GM18873 (cell line): ENCODE data around the gene DLGAP5.
A peak's percentile ranks its signal among the peaks of the same experiment; 100 is the strongest.

ENCODE experiments used
- ATAC-seq: cut with Tn5 transposase; IDR thresholded peaks from one replicate; pipeline ENCODE4 v1.9.1; 2021; ENCODE audit warnings: mild to moderate bottlenecking, moderate library complexity, moderate number of reproducible peaks; ENCODE audit not compliant: unreplicated experiment, low FRiP score

Gene DLGAP5, protein sequence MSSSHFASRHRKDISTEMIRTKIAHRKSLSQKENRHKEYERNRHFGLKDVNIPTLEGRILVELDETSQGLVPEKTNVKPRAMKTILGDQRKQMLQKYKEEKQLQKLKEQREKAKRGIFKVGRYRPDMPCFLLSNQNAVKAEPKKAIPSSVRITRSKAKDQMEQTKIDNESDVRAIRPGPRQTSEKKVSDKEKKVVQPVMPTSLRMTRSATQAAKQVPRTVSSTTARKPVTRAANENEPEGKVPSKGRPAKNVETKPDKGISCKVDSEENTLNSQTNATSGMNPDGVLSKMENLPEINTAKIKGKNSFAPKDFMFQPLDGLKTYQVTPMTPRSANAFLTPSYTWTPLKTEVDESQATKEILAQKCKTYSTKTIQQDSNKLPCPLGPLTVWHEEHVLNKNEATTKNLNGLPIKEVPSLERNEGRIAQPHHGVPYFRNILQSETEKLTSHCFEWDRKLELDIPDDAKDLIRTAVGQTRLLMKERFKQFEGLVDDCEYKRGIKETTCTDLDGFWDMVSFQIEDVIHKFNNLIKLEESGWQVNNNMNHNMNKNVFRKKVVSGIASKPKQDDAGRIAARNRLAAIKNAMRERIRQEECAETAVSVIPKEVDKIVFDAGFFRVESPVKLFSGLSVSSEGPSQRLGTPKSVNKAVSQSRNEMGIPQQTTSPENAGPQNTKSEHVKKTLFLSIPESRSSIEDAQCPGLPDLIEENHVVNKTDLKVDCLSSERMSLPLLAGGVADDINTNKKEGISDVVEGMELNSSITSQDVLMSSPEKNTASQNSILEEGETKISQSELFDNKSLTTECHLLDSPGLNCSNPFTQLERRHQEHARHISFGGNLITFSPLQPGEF

DNA sequence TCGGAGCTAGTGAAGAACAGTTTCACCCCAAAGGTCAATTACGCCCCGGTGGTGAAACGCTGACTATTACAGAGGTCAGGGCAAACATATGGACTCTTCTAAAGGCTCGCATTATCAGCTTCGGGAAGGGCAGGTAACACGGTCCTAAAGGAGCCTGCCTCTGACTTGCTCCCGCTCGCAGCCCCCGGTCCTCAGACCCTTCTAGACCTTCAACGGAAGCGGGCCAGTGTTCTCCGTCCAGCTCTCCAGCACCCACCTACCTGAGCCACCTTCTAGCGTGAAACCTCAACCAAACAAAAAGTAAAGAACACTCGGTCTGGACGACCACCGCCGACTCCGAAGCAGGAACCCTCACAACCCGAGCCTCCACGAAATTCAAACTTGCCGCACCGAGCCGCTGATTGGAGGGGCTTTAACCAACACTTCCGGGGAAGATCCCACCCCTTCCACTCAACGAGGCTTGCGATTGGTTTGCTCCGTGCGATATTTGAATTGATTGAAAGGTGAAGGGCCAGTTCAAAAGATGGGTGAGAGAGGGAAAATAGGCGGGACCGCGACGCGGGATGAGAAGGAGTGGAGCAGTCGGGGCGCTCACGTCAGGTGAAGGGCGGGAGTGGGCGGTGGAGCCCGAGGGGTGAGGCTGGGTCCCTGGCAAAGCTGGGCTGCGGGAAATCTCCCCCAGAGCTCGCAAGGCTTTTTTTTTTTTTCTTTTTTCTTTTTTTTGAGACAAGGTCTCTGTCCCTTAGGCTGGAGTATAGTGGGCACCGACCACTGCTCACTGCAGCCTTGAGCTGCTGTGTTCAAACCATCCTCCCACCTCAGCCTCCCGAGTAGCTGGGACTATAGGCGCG is at the start of gene DLGAP5:
Gene DLGAP5, minus strand, starts transcription at position 383 of the 851 bp plus-strand sequence. CDS start 2,406 bp downstream, outside the sequence.
- ATAC-seq, result peak; percentile 97

DNA sequence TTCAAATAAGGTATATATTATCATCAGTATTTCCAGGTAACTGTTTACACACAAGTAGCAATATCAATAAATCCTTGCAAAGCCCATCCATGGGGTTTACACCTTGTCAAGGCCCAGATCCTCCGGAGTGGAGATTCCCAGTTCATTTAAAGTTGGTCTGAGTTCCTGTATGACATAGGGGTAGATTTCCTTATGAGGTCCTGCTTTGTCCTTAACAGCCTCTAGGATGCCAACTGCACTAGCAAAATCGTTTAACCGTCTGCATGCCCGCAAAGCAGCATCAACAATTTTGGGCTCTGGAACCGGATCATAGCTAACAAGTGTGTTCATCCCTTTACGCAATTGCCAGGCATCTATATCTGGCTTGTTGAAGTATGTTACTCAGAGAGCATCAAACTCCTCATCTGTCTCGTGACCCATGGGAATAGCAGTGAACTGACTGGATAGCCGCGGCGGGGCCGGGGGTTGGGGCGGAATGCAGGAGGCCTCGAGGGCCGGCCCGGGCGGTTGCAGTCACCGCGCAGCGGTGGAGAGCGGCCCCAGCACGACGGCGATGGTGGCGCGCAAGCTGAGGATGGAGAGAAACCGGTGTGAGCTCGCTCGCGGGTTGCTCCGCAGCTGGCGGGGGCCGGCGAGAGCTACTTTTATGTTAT is 49.3 kb upstream of the DLGAP5 start:
- ATAC-seq, result no peak

DNA sequence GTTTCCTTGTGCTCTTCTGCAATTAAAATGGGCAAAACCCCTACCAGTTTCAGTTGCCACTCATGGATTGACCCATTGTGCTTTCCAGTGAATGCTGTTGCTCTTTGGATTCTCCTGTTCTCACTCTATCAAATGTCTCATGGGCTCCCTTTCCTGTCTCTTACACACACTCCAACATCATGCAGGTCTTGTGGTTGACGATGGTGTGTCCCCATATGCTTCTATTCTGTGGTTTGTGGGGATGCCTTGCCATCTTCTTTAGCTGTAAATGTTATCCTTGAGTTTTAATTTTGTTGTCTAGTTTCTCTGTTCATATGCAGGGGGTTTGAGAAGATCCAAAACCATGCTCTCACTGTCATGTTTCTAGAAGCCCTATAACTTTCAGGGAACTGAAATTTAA is 47.9 kb upstream of the DLGAP5 start:
- ATAC-seq, result no peak

DNA sequence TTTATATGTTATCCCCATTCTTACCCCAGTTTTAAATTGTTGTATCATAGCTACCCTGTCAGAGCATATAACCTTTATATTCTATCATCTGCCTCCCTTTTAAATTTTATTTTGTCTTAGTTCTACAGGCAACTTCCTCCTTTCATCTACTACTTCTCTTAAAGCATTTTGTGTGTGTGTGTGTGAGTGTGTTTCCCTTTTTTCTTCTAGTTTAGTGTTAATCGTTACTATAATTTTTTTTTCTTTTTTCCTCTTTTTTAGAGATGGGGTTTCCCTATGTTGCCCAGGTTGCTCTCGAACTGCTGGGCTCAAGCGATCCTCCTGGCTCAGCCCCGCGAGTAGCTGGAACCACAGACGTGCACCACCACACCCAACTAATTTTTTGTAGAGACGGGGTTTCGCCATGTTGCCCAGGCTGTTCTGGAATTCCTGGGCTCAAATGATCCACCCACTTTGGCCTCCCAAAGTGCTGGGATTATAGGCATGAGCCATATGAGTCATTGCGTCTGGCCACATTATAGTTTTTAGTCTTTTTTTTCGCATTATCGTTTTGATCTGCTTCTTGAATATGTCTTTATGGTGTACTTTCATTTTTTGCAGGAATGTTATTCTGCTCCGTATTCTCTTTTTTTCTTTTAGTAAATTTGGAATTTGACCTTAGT is 46.8 kb upstream of the DLGAP5 start:
- ATAC-seq, result no peak

DNA sequence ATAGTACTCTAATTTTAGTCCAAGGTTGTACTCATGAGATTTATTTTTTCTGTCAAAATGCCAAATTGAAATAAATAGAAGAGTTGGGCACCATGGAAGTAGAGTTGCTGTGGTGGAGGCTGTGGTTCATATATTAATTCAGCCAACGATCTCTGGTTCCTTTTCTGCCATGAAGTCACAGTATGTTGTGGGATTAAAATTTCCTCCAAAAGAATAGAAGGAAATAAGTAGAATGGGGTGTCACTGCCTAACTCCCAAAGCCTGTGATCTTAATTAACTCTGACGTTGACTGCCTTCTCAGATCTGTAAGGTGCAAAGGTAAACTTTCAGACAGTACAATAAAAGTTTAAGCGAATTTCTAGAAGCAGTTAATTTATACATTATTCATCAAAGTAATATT is 42.2 kb upstream of the DLGAP5 start:
- ATAC-seq, result no peak

DNA sequence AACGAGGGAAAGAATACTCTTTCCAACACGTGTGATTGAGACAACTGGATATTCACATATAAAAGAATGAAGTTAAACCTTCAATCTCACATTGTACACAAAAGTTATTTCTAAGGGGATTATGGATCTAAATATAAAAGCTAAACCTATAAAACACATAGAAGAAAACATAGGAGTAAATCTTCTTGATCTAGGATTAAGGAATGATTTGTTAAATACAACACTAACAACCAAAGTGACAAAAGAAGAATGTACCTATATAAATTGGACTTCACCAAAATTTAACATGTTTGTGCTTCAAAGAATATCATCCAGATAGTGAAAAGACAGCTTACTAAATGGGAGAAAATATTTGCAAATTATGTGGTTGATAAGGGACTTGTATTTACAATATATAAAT is 36.9 kb upstream of the DLGAP5 start:
- no peak for ATAC-seq

DNA sequence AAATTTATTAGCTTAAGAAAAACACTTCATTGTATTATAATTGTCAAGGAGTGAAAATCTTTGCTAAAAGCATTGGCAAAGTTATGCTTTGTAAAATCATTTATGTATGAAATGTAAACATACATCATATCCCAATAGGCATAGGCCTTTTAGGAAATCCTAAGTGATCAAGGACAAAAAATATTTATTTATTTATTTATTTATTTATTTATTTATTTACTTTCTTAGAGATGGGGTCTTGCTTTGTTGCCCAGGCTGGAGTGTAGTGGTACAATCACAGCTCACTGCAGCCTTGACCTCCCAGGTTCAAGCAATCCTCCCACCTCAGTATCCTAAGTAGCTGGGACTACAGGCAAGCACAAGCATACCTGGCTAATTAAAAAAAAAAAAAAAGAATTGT is 32.0 kb upstream of the DLGAP5 start:
- no peak for ATAC-seq

DNA sequence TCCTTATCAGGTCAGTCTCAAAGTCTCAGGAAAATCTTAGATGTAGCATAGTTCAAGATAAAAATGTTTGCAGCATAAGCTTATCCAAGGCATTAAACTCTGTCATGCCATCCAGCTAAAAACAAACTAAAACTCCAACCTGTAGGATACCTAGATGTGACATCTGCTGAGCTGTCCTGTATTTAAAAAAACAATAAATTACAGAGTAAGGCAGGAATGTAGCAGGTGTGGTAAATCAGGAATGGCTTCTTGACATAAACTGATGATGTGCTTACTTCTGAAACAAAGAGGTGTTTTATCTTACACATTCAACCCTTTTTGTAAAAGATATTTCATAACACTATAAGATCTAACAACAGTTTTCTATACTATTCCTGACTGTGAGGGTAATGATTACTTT is 30.6 kb upstream of the DLGAP5 start:
- no peak for ATAC-seq

DNA sequence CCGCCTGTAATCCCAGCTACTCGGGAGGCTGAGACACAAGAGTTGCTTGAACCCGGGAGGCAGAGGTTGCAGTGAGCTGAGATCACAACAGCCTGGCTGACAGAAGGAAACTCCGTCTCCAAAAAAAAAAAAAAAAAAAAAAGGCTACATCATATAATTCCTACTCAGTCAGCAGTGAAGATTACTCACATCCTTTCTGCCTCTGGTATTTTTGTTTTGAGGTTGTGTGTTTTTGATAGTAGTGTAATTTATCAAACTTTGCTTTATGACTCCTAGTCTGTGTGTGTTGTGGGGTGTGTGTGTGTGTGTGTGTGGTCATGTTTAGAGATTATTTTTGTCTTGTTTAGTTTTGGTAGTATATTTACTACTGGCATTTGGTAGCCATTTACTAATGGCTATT is 29.8 kb upstream of the DLGAP5 start:
- ATAC-seq, result no peak

DNA sequence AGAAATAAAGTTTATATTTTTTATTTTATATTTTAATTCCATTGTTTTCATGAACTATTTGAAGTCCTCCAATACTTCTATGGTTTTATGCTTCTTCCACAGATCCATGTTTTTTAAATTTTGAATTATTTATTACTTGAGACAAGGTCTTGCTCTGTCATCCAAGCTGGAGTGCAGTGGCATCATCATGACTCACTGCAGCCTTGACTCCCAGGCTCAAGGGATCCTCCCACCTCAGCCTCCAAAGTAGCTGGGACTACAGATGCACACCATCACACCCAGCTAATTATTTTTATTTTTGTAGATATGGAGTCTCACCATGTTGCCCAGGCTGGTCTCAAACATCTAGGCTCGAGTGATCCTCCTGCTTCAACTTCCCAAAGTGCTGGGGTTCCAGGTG is 28.8 kb upstream of the DLGAP5 start:
- ATAC-seq, result no peak

DNA sequence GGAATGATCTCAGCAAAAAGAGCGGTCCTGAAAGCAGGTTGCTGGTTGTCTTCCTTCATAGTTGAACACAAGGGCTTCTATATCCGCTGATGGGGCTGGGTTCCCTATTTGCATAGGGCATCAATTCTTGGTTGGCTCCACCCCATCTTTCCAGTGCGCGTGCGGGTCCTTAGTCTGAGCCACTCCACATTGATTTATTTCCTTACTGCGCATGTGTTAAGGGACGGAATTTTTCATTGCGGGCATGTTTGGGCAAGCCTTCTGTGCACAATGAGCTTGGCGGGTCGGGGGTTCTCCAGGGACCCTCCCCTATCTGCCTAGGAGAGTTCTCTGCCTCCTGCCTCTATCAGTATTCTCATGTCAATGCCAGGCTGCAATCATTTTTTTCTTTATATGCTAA is 21.2 kb upstream of the DLGAP5 start:
- ATAC-seq, result no peak

DNA sequence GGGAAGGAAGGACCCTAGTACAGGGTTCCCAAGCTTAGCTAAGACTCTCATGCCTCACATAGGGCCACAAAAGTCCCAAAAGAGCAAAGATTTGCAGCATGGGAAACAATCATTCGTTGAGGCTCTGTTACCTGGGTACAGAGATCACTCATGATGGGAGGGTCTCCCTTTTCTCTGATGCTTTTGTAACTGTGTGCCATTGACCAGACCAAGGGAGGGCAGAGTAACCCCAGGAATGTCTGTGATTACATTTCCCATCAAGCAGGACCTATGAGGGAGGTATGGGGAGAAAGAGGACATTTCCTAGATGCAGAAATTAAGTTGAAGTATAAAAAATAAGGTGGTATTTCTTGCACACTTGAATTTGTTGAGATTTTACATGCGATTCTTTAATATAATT is 16.4 kb upstream of the DLGAP5 start:
- ATAC-seq, result no peak

DNA sequence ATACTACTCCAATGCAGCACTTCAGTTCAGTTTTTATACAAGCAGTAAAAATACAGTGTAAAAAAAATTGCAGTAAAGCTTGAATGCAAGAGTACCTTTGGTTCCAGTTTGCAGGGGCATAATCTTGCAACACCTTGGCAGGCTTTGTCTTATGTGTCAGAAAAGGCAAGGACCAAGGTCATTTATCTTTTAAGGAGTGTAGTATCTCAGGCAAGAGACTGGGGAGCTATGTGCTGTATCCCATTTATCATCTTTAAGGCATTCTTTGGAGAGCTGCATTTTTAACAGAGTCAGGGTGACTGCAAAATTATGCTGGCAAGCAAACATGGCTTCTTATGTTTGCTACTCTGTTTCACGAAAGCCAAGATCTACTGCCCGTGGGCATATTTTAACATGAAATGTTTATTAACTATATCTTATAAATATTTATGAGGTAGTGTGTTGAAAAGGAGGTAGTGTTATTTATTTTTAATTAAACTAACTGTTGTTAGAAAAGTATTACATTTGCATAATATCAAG is 14.8 kb upstream of the DLGAP5 start:
- ATAC-seq, result no peak

DNA sequence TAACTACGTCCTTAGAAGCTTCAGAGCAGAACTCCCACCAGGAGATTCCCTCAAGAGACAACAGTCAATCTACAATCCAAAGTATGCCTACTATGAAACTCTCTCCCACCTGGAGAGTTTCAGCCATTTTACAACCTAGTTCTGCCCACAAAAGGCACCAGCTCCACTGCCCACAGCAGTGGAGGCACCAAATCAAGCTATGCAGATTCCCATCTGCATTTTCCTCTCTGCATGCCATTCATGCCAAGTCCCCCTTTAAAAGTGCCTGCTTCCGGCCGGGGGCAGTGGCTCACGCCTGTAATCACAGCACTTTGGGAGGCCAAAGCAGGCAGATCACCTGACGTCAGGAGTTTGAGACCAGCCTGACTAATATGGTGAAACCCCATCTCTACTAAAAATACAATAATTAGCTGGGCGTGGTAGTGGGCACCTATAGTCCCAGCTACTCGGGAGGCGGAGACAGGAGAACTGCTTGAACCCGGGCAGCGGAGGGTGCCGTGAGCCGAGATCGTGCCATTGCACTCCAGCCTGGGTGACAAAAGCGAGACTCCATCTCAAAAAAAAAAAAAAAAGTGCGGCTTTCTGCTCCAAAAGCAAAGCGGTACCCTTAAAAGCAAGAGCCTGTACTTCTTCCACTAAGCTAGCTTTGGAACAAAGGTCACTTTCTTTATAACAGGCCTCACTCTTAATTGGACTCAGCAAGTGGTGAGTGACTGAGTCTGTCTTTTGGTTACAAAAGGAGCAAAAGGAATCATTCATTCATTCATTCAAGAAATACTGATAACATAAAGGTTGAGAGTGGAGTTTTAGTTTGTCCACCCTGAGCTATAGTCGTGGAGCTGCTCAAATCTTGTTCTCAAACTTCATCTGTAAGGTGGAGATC is 10.1 kb upstream of the DLGAP5 start:
- no peak for ATAC-seq

DNA sequence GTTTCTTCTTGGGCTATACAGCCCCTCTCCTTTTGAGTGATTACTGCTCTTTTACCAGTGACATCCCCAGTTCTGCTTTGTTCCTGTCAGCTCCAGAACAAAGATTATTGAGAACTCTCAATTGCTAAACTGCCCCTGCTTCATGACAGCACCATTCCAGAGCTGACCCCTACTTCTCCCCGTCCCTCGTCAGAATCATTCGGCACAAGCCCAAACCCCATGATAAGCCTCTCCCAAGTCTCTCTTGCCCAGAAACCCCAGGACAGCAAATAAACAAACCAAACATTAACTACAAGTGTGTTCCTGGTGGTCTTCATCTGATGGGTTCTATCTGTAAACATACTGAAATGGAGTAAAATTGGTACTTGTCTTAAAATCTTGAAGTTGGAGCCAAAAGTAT is 9.3 kb upstream of the DLGAP5 start:
- ATAC-seq, result no peak

DNA sequence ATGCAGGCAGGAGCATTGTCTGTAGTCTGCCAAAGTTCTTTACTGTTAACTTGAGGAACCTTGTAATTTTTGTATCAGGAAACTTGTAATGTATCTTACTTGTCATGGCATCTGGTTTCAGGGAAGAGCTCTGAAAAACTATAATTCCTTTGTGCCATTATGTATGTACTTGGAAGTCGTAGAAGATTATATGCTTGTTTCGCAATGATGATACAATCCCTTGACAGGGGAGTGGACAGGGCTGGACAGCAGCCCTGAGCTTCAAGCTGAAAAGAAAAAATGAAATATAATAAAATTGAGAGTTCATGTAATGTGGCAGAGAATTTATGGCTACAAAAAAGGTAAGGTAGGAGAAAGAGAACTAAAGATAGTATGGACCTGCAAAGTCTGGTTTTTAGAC is 7.4 kb upstream of the DLGAP5 start:
- ATAC-seq, result no peak

DNA sequence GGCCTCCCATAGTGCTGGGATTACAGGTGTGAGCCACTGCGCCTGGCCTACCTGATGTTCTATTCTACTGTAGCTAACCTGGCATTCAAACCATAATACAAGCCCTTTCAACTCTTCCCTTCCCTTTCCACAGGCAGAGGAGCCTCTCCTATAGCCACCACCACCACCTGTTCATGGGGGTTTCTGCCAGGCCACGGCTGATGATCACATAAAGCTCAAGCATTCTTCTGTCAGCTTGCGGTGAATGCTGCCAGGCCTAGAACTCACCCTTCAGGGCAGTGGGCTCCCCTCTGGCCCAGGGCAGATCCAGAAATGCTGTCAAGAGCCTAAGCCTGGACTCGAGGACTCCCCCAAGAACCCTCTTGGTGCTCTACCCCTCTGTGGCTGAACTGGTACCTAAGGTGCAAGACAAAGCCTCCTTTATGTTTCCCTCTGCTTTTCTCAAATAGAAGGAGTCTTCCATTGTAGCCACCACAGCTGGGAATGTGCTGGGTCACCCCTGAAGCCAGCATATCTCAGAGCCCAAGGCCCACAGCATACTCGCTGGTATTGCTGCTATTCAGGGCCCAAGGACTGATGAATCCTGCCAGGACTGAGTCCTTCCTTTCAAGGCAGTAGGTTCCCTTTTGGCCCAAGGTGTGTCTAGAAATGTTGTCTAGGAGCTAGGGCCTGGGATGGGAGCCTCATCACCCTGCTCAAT is 3.4 kb upstream of the DLGAP5 start:
- no peak for ATAC-seq

DNA sequence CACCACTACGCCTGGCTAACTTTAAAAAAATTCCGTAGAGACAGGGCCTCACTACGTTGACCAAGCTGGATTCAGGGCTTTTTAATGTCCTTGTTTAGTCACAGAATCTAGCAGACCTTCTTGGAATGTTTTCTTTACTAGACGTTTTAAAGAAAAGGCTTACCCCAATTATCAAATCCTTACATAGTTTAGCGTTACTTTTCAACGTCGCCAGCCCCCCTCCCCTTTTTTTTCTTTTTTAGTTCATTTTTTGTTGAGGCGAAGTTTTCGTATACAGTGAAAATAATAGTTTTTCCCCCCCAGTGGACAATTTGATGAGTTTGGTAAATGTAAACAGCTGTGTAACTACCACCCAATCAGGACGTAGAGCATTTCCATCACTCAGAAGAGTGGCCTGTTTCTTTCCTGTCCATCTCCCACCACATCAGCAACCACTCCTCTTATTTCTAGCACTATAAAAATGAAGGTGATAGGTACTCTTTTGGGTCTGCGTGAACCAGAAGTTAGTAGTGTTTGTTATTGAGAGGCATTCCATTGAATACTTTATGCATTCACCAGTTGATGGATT is 753 bp upstream of the DLGAP5 start:
- ATAC-seq, result no peak
